T-cell (primary cell): ENCODE measurements around the gene CASK. TPM values are rescaled to one million over a fixed set of nuclear protein-coding genes. Genes with fewer than 3 reads are reported as not detected.

Source experiments
- ATAC-seq, 4 experiments: fragments of 200-7000 bp in 3 of 4; fragments of 150-1000 bp in 1 of 4; cut with Tn5 transposase; replicated peaks in 1 of 4; 1 replicate in 3 of 4; 2 replicates in 1 of 4; pipeline ENCODE4 v1.10.0; 2021; ENCODE audit warnings: moderate library complexity in 3 of 4, mild to moderate bottlenecking in 2 of 4, moderate number of reproducible peaks in 1 of 4
- CTCF ChIA-PET, 2 donors: fragments of 300-600 bp; sonication (Branson Sonifier 250); formaldehyde crosslinking; loops; one replicate each; lab custom pipeline; 2022; ENCODE audit warnings: antibody characterized with exemption in 2 of 2; lab: Charles Lee
- POLR2A ChIA-PET, 2 donors: fragments of 300-600 bp; sonication (Branson Sonifier 250); formaldehyde crosslinking; loops; one replicate each; lab custom pipeline; 2022; ENCODE audit warnings: antibody characterized with exemption in 2 of 2; lab: Charles Lee
- DNase-seq, 35 experiments: peaks; one replicate each; pipeline versions ENCODE4 v3.0.0 to v3.0.0-alpha.2; 2013 to 2023
- H3K27ac ChIP-seq: one replicate; pipeline ENCODE4 v1.5.1; 2013; ENCODE audit warnings: low read length
- H3K27me3 ChIP-seq, 2 experiments: replicated peaks in 1 of 2; 1 replicate in 1 of 2; 2 replicates in 1 of 2; pipeline versions ENCODE4 v1.6.1 to v1.7.0; 2013; ENCODE audit warnings: low read length in 1 of 2, mixed read lengths in 1 of 2; ENCODE audit not compliant: control insufficient read depth in 2 of 2, insufficient read depth in 2 of 2; ENCODE audit errors: extremely low read depth in 1 of 2
- H3K36me3 ChIP-seq, 2 donors: 1 replicate in 1 of 2; 2 replicates in 1 of 2; pipeline versions ENCODE4 v1.6.1 to v1.7.0; 2013; ENCODE audit warnings: low read length in 1 of 2; ENCODE audit not compliant: control insufficient read depth in 2 of 2, insufficient read depth in 1 of 2; ENCODE audit errors: extremely low read depth in 1 of 2
- H3K4me1 ChIP-seq, 2 experiments: 1 replicate in 1 of 2; 2 replicates in 1 of 2; pipeline versions ENCODE4 v1.6.1 to v1.7.0; 2013; ENCODE audit warnings: low read length in 2 of 2, mixed read lengths in 1 of 2; ENCODE audit not compliant: insufficient read depth in 2 of 2, control insufficient read depth in 1 of 2; ENCODE audit errors: extremely low read depth in 1 of 2
- H3K4me3 ChIP-seq, 2 donors: 1 replicate in 1 of 2; 2 replicates in 1 of 2; pipeline versions ENCODE4 v1.5.1 to v1.7.0; 2013; ENCODE audit warnings: mild to moderate bottlenecking in 2 of 2, low read length in 1 of 2, moderate library complexity in 1 of 2; ENCODE audit not compliant: control insufficient read depth in 1 of 2; ENCODE audit errors: extremely low read depth in 1 of 2
- H3K9me3 ChIP-seq: 2 replicates; pipeline ENCODE4 v1.7.0; 2013
- H3K27ac Mint-ChIP-seq, 2 donors: one replicate each; pipeline ENCODE4 v1.8.0; 2020 to 2021; ENCODE audit warnings: mild to moderate bottlenecking in 2 of 2, mixed read lengths in 2 of 2
- H3K27me3 Mint-ChIP-seq, 2 donors: one replicate each; pipeline ENCODE4 v1.8.0; 2021 to 2022; ENCODE audit warnings: mixed read lengths in 2 of 2
- H3K36me3 Mint-ChIP-seq: one replicate; pipeline ENCODE4 v1.8.0; 2021; ENCODE audit warnings: mixed read lengths
- H3K4me1 Mint-ChIP-seq, 3 donors: one replicate each; pipeline ENCODE4 v1.8.0; 2020 to 2022; ENCODE audit warnings: mixed read lengths in 3 of 3, mild to moderate bottlenecking in 1 of 3
- H3K4me3 Mint-ChIP-seq, 3 donors: one replicate each; pipeline ENCODE4 v1.8.0; 2020 to 2022; ENCODE audit warnings: mild to moderate bottlenecking in 3 of 3, mixed read lengths in 3 of 3, moderate library complexity in 3 of 3
- H3K9me3 Mint-ChIP-seq, 3 donors: one replicate each; pipeline ENCODE4 v1.8.0; 2020 to 2022; ENCODE audit warnings: mixed read lengths in 3 of 3
- WGBS: methylation state at CpG from one replicate; pipeline ENCODE4 v1.1.5; 2013; ENCODE audit warnings: missing lambda C conversion rate; ENCODE audit not compliant: insufficient coverage; 5-methylcytosine and 5-hydroxymethylcytosine counted together
- total RNA-seq, 35 experiments: library from RNA in 6 of 35; stranded (reverse) in 6 of 35; fragments of 120-200 nt in 1 of 35; gene quantifications; one replicate each; pipeline versions ENCODE4 v1.2.1 to v1.2.4 and lab custom pipeline; 2013 to 2026

Gene CASK
- total RNA-seq, 5 donors from 2014 or later (not counting 1 experiment from before 2014, with no cell fraction given), result 52.6 to 81.6 (median 67.5) TPM

- no peak overlapping the region for H3K27ac Mint-ChIP-seq
- peaks cover 4% of the 10 kb centered on the region for H3K36me3 Mint-ChIP-seq
- WGBS, result no CpG with 5 or more reads among the region's 1 CpG
- no peaks in the 10 kb centered on the region for H3K36me3 ChIP-seq
- peaks cover 0 to 4% of the 10 kb centered on the region in 2 donors for H3K27me3 Mint-ChIP-seq
- no peaks in the 10 kb centered on the region for H3K9me3 ChIP-seq
- H3K27ac ChIP-seq, result no peak overlapping the region
- no peaks in the 10 kb centered on the region for H3K27me3 ChIP-seq
- CTCF ChIA-PET, result no interaction called here
- ATAC-seq (no peak), DNase-seq (no peak)
- H3K9me3 Mint-ChIP-seq, result no peaks in the 10 kb centered on the region
- H3K4me1 ChIP-seq, result no peaks in the 10 kb centered on the region
- peaks cover 0 to 15% (median 4%) of the 10 kb centered on the region in 3 donors for H3K4me1 Mint-ChIP-seq
- no peak overlapping the region for H3K4me3 ChIP-seq
- POLR2A ChIA-PET, result no interaction called here
- H3K4me3 Mint-ChIP-seq, result no peak overlapping the region
Measured at GRCh38 chrX:41599507-41599906, 323.8 kb downstream of the CASK start.

- peaks cover 0 to 4% of the 10 kb centered on the region in 2 donors for H3K27me3 Mint-ChIP-seq
- no peak overlapping the region for H3K4me3 ChIP-seq
- peak overlapping the region in 1 of 2 donors; percentile 31 for H3K27ac Mint-ChIP-seq
- no peak overlapping the region for H3K4me3 Mint-ChIP-seq
- peaks cover 0 to 14% (median 4%) of the 10 kb centered on the region in 3 donors for H3K4me1 Mint-ChIP-seq
- H3K36me3 Mint-ChIP-seq, result peaks cover 4% of the 10 kb centered on the region
- no peak overlapping the region for H3K27ac ChIP-seq
- CTCF ChIA-PET, result no interaction called here
- no peaks in the 10 kb centered on the region for H3K9me3 Mint-ChIP-seq
- DNase-seq (no peak), ATAC-seq (peak in 1 of 4 experiments; percentile 44)
- no CpG with 5 or more reads among the region's 3 CpGs for WGBS
- no peaks in the 10 kb centered on the region for H3K36me3 ChIP-seq
- no peaks in the 10 kb centered on the region for H3K4me1 ChIP-seq
- no peaks in the 10 kb centered on the region for H3K27me3 ChIP-seq
- POLR2A ChIA-PET, result no interaction called here
- H3K9me3 ChIP-seq, result no peaks in the 10 kb centered on the region
Measured at GRCh38 chrX:41596596-41596995, 326.8 kb downstream of the CASK start.

GRCh38 chrX:41594634-41595033, 328.7 kb downstream of the CASK start:
- WGBS, result 93% methylated on average over 2 of the region's 7 CpGs
- DNase-seq (no peak), ATAC-seq (no peak)
- Mint-ChIP-seq H3K27ac (no peak overlapping the region), H3K9me3 (no peaks in the 10 kb centered on the region), H3K4me3 (no peak overlapping the region), H3K27me3 (no peaks in the 10 kb centered on the region), H3K36me3 (peaks cover 4% of the 10 kb centered on the region), H3K4me1 (peaks cover 0 to 14% (median 4%) of the 10 kb centered on the region in 3 donors)
- Histone ChIP-seq H3K4me1 (no peaks in the 10 kb centered on the region), H3K36me3 (peaks cover 0 to 4% of the 10 kb centered on the region in 2 donors), H3K27me3 (no peaks in the 10 kb centered on the region), H3K27ac (no peak overlapping the region), H3K4me3 (no peak overlapping the region), H3K9me3 (no peaks in the 10 kb centered on the region)
- ChIA-PET CTCF (no interaction called here), POLR2A (no interaction called here)

- no peaks in the 10 kb centered on the region for H3K27me3 ChIP-seq
- Mint-ChIP-seq H3K4me3 (no peak overlapping the region), H3K9me3 (no peaks in the 10 kb centered on the region), H3K4me1 (peaks cover 0 to 6% (median 0%) of the 10 kb centered on the region in 3 donors), H3K27me3 (no peaks in the 10 kb centered on the region), H3K27ac (no peak overlapping the region), H3K36me3 (peaks cover 4% of the 10 kb centered on the region)
- peaks cover 0 to 5% of the 10 kb centered on the region in 2 donors for H3K36me3 ChIP-seq
- no peak for ATAC-seq
- H3K27ac ChIP-seq, result no peak overlapping the region
- no peak overlapping the region for H3K4me3 ChIP-seq
- H3K4me1 ChIP-seq, result no peaks in the 10 kb centered on the region
- CTCF ChIA-PET, result no interaction called here
- no CpG with 5 or more reads among the region's 4 CpGs for WGBS
- no peaks in the 10 kb centered on the region for H3K9me3 ChIP-seq
- POLR2A ChIA-PET, result interaction anchor here in 1 of 2 donors (0.7 kb wide), 1 partner anchor 267 kb away, joined by 3 read pairs; no protein-coding TSS in a partner anchor
- DNase-seq, result no peak
Measured at GRCh38 chrX:41591906-41592305, 331.4 kb downstream of the CASK start.

- Mint-ChIP-seq H3K9me3 (no peaks in the 10 kb centered on the region), H3K4me3 (no peak overlapping the region), H3K4me1 (no peaks in the 10 kb centered on the region), H3K27me3 (no peaks in the 10 kb centered on the region), H3K36me3 (peaks cover 4% of the 10 kb centered on the region), H3K27ac (no peak overlapping the region)
- ChIA-PET CTCF (interaction anchor here (0.6 to 0.7 kb wide), 2 partner anchors 82 to 83 kb away, joined by 4 to 10 read pairs; no protein-coding TSS in a partner anchor), POLR2A (no interaction called here)
- no CpG with 5 or more reads among the region's 3 CpGs for WGBS
- Histone ChIP-seq H3K27ac (no peak overlapping the region), H3K4me3 (no peak overlapping the region), H3K36me3 (peaks cover 0 to 5% of the 10 kb centered on the region in 2 donors), H3K9me3 (no peaks in the 10 kb centered on the region), H3K4me1 (no peaks in the 10 kb centered on the region), H3K27me3 (no peaks in the 10 kb centered on the region)
- ATAC-seq (no peak), DNase-seq (no peak)
Measured at GRCh38 chrX:41590641-41591040, 332.7 kb downstream of the CASK start.

- Histone ChIP-seq H3K9me3 (no peaks in the 10 kb centered on the region), H3K36me3 (peaks cover 0 to 5% of the 10 kb centered on the region in 2 donors), H3K4me3 (no peak overlapping the region), H3K27ac (no peak overlapping the region), H3K4me1 (no peaks in the 10 kb centered on the region), H3K27me3 (no peaks in the 10 kb centered on the region)
- no peaks in the 10 kb centered on the region for H3K9me3 Mint-ChIP-seq
- CTCF ChIA-PET, result interaction anchor here in 1 of 2 donors (0.6 kb wide), 1 partner anchor 84 kb away, joined by 10 read pairs; no protein-coding TSS in a partner anchor
- peaks cover 9% of the 10 kb centered on the region for H3K36me3 Mint-ChIP-seq
- no peaks in the 10 kb centered on the region for H3K4me1 Mint-ChIP-seq
- H3K27ac Mint-ChIP-seq, result no peak overlapping the region
- DNase-seq, result no peak
- ATAC-seq, result no peak
- no peak overlapping the region for H3K4me3 Mint-ChIP-seq
- 100% methylated on average over 2 of the region's 5 CpGs for WGBS
- POLR2A ChIA-PET, result no interaction called here
- H3K27me3 Mint-ChIP-seq, result peaks cover 0 to 5% of the 10 kb centered on the region in 2 donors
Measured at GRCh38 chrX:41589634-41590270, 333.6 kb downstream of the CASK start.
